Activated gamma-delta T cell treated with Interleukin-2 at 50 U/mL for 16 hours (primary cell): Measurements from ENCODE around the gene CCNG1.
"Not testable (repeated sequence)": the region's sequence is repeated elsewhere in the genome, so short reads cannot be mapped to it uniquely, and the experiment has no call there.

Source experiments
- DNase-seq: peaks from one replicate; pipeline ENCODE4 v3.0.0-alpha.2; 2020

CCNG1 gene

DNA sequence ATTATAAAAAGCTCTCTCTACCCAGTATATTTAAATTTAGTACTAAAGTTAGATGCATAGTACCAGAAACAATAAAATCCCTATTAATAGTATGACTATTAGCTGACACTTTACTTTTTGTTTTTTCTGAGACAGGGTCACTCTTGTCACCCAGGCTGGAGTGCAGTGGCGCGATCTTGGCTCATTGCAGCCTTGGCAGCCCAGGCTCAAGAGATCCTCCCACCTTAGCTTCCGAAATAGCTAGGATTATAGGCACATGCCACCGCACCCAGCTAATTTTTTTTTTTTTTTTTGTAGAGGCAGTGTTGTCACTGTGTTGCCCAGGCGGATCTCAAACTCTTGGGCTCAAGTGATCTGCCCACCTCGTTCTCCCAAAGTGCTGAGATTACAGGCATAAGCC is 8.0 kb downstream of the CCNG1 start:
- DNase-seq: no peak

DNA sequence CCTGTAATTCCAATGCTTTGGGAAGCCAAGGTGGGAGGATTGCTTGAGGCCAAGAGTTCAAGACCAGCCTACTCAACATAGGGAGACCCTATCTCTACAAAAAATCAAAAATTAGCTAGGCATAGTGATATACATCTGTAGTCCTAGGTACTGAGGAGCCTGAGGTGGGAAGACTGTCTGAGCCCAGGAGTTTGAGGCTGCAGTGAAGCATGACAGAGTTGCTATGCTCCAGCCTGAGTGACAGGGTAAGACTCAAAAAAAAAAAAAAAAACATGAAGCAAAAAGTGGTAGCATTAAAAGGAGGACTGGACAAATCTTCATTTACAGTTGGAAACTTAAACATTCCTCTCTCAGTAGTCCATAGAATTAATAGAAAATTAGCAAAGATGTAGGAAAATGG is 9.8 kb downstream of the CCNG1 start:
- no peak for DNase-seq

DNA sequence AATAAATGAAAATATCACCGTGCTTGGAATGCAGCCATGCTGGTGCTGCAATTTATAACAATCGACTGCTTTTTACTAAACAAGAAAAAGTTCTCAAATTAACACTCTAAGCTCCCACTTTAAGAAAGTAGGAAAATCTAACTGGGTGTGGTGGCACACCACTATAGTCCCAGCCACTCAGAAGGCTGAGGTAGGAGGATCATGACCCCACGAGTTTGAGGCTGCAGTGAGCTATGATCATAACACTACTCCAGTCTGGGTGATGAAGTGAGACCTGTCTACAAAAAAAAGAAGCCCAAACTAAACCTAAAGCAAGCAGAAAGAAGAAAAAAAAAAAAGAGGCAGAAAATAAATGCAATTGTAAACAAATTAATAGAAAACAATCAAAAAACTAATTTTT is 10.5 kb downstream of the CCNG1 start:
- DNase-seq: no peak

DNA sequence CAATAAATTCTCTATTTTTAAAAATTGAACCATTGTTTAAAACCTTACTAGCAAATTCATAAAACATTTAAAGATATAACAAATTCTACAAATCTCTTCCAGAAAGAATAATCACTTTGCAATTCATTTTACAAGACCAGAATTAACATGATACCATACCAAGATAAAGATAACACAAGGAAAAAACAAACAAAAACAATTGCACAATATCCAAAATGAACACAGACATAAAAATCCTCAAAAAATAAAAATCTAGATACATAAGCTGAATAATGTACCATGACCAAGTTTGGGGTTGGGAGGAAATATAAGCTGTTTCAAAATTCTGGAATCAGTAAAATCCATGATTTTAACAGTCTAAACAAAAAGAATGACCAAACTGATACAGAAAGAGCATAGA is 11.1 kb downstream of the CCNG1 start:
- DNase-seq: no peak

DNA sequence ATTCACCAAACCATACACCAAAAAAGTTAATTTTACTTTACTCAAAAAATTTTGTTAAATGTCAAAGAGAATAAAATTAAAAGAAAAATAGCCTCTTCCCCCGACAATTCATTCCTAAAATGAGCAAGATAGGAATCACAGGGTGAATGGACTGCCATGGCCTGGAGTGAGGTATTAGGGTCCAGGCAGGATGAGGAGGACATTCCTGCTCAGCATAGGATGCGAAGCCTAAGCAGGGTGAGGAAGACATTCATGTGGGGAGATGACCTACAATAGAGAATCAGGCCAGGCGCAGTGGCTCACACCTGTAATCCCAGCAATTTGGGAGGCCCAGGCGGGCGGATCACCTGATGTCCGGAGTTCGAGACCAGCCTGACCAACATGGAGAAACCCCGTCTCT is 14.1 kb downstream of the CCNG1 start:
- no peak for DNase-seq

DNA sequence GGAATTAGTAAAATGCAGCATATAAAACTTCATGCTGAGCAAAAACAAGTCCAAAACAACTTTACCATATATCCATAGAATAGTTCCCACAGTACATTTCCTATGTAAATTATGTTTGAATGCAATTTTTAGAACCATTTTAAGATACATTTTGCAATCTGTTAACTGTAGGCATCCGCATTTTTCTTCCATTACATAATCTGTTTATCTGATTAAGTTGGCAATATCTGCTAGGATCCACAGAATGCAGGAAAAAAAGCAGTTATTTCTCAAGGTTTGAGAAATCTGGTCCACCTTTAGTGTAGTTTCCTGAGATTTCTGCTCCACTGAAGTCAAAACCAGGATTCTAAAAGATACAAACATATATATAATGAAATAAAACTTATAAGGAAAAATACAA is 16.3 kb downstream of the CCNG1 start:
- no peak for DNase-seq

DNA sequence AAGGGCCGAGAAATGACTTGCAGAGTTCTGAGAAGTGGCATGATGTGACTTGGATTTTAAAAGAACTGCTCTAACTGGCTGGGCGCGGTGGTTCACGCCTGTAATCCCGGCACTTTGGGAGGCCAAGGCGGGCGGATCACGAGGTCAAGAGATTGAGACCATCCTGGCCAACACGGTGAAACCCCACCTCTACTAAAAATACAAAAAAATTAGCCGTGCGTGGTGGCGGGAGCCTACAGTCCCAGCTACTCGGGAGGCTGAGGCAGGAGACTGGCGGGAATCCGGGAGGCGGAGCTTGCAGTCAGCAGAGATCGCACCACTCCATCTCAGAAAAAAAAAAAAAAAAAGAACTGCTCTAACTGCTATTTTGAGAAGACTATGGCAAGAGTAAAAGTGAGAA is 18.0 kb downstream of the CCNG1 start:
- not testable (repeated sequence) for DNase-seq

DNA sequence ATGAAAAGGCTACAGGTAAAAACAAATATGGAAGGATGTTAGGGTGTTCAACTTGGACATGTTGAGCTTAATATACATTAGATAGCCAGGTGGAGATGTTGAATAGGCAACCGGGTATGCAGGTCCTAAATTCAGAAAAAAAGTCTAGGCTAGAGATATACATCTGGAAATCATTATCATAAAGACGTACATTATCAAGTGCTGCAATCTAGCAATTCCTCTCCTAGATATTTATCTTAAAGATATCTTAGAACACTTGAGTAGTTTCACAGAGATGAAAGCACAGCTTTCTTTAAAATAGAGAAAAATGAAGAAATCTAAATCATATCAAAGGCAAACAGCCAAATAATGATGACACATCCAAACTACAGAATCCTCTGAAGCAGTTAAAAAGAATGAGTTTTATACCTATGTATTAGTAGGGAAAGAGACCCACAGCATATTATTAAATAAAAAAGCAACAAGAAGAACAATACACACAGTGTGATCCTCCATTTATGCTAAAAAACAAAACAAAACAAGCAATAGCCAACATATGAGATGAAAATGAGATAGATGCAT is 18.7 kb downstream of the CCNG1 start:
- no peak for DNase-seq

DNA sequence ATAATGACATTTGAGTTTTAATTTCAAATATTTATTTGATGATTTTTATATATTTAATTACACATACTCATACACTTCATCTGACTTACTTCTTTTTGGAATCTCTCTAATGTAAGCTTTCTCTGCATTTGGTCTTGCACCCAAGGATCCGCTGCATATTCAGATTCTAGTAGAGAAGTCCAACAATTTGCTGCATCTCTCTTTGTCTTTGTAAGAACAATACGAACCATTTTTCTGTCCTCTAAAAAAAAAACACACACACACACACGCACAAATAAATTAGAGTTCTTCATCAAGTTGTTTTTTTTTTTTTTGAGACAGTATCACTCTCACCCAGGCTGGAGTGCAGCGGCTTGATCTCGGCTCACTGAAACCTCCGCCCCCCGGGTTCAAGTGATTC is 19.4 kb downstream of the CCNG1 start:
- no peak for DNase-seq

DNA sequence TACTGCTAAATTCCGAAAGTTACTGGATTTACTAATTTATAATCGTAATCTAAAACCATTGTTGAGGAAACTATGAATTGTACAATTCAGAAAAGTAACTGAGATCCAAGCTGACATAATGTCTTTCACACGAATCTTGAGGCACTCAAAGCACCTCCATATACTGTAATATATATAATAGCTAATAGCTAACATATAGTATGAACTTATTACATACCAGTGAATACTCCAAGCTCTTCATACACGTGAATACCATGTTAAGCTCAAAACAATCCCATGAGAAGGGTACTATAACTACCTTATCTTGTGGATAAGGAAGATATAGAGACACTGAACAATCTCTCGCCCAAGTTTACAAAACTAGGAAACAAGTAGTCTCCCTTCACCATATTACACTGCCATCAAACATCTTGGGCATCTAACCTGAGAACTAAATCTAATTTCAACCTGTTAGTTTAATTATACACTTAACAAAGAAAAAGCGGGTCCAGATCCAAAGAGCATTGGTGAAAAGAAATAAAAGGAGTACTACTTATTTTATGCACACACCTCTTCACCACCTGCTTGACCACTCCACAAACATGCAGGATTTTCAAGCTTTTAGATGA is 21.5 kb downstream of the CCNG1 start:
- no peak for DNase-seq

DNA sequence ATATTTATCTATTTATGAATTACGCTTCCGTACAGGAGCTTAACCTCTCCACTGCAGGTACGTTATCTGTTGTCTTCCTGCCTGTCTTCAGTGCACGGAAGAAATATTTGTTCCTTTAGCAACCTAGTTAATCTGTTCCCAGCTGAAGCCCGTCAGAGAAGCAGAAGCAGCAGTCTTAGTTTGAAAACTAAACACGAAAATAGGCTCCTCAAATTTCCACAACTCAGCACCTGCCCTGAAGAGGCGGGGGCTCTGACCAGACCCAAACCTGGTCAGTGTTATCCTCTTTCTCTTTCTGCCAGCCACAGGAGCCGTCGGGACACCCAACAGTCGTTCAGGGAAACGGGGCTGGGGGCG is 22.0 kb downstream of the CCNG1 start:
- DNase-seq: no peak

DNA sequence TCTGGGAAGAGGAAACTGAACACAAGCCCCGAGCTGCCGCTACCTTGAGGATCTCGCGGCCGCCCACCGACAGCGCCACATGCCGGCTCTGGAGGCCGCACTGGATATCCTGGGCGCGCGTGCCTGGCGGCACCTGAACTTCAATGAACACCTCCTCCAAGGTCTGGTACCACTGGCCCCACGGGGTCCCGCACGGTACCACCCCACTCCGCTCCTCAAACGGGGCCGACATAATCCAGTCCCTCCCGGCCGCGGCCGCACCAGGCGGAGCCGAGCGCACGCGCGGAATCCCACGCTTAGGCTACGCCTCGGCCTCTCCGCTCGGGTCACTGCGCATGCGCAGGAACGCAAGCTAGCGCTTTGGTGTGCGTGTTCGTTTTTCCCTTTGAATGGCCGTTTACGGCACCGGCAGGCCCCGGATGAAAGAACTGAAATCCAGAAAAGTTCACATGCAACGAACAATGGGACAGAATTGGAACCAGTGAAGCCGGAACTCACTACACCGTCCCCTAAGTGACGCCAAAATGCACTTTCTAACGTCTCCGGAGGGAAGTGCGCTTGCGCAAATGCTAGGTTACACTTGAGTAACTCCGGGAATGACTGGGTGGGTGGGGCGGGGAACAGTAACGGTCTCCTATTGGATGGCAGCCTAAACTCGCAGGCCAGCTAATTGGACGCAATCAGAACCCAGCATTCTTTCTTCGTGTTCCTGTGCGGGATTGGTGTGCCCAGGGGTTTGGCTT is 22.6 kb downstream of the CCNG1 start, which contains the start of gene NUDCD2:
Gene NUDCD2 (minus strand): TSS at position 284 of the 743 bp plus-strand sequence. CDS start 52 bp downstream, at position 232.
- peak; percentile 94 for DNase-seq

DNA sequence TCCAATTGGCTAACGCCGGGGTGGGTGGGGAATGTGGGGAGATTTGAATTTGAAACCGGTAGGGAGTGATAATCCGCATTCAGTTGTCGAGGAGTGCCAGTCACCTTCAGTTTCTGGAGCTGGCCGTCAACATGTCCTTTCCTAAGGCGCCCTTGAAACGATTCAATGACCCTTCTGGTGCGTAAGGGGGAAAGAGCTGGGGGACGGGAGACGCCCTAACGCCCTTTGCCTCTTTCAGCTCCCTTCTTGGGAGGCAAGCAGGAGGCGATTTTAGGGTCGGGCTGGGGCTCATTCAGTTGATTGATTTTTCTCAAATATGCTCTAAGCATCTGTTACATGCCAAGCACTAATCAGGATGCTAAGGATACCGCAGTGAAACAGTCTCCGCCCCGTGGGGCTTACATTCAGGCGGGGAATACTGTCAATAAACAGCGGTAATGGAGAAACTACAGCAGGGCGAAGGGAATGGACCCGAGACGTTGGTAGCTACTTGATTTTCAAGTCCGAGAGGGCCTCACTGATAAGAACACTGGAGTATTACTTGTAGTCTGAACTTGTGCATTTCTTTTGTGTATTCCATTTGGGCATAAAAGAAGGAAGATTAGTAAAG is 23.3 kb downstream of the CCNG1 start, which contains the start of gene HMMR:
Gene HMMR (plus strand): TSS at position 71 of the 610 bp plus-strand sequence. CDS start 61 bp downstream, at position 132.
- no peak for DNase-seq

DNA sequence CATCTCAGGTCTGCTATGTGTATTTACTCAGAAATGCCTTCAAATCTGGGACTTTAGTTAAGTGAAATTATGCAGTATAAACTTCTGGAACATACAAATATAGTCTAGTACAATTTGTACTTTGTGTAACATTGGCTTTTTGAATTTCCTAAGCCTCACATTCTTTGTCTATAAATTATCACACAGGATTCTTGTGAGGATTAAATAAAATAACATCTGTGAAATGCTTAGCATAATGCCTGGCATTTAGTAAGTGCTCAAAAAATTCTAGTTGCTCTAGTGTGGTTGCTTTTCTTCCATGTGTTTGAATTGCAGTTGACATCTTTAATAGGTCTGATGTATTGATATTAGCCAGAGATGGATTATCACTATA is 25.7 kb downstream of the CCNG1 start:
- DNase-seq: no peak

DNA sequence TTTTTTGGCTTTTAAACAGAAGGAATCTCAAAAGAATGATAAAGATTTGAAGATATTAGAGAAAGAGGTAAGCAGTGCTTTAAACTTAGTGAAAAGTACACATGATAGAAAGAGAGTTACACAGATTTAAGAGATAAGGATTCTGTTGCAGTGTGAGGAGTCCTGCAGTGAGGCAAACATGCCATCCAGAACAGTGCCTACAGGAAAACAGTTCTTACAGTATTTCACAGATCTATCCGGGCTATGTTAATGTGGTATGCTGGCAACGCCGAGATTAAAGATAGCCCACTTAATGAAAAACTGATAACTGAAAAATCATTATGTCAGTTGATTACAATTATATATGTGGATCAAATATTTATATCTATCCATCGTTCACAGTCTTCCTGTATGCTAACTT is 30.3 kb downstream of the CCNG1 start:
- no peak for DNase-seq

DNA sequence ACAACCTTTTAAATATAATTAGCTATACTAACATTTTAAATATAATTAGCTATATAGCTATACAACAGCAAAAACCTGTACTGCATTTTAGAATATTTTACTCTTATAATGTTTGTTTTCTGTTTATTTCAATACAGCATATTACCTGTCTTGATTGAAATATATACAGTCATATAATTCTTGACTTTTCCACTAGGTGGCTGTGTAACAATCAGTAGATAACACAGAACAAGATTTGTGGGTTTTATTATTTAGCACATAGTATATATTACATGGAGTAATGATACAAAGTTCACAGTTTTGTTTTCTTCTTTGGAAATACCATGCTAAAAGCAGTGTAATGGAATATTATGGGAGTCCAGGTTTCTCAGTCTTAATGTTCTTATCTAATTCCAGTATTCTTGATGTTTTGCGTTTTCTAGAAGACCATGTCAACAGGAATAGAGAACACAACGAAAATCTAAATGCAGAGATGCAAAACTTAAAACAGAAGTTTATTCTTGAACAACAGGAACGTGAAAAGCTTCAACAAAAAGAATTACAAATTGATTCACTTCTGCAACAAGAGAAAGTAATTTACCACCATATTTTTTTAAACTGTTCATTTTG is 36.3 kb downstream of the CCNG1 start:
- DNase-seq: no peak

DNA sequence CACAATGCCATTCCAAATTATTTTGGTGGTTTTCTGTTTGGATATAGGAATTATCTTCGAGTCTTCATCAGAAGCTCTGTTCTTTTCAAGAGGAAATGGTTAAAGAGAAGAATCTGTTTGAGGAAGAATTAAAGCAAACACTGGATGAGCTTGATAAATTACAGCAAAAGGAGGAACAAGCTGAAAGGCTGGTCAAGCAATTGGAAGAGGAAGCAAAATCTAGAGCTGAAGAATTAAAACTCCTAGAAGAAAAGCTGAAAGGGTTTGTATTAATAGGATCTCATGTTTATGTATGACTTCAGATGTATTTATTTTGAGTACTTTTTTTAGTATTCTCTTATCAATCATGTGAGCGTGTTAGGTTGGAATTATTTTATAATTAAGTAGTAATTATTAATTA is 38.0 kb downstream of the CCNG1 start:
- DNase-seq: no peak

DNA sequence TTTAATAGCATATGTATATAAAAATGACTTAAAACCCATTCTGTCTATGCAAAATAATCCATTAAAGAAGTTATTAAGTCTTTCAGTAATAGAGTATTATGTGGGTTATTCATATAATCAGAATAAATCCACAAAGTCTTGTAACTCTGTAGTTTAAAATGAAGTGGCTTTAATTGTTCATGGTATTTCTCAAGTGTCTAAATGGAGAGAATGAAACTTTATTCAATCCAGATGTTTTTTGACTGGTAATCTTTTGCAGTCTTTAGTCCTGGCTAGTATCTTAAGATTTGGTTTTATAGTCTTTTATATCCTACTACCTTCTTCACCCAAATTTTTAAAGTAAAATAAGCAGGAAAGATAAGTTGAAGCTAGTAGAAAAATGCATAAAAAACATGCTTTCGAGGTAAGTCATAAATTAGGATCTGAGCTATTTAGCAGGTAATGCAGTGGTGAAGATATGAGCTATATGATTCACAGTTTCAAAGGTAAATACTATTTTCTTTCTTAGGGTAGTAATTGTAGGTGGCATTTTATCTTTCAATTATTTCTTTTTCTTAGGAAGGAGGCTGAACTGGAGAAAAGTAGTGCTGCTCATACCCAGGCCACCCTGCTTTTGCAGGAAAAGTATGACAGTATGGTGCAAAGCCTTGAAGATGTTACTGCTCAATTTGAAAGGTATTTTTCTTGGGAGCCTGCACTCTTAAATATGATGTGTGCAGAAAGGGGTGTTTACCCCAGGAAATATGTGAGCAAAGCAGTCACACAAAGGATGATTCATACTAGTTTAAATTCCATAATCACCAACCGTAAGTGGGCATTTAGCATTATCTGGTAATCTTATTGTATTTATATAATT is 41.0 kb downstream of the CCNG1 start:
- DNase-seq: no peak

DNA sequence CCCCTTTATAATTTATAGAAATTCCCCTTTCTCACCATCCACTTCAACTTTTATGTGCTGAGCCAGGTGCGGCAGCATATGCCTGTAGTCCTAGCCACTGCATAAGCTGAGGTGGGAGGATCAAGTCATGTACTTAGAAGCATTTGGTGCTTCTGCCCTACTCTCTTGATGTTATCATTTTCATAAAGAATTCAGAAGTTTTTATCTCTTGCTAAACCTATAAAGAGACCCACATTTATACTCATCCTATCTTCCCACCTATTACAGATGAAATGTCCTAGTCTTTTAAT is 41.5 kb downstream of the CCNG1 start:
- DNase-seq: no peak

DNA sequence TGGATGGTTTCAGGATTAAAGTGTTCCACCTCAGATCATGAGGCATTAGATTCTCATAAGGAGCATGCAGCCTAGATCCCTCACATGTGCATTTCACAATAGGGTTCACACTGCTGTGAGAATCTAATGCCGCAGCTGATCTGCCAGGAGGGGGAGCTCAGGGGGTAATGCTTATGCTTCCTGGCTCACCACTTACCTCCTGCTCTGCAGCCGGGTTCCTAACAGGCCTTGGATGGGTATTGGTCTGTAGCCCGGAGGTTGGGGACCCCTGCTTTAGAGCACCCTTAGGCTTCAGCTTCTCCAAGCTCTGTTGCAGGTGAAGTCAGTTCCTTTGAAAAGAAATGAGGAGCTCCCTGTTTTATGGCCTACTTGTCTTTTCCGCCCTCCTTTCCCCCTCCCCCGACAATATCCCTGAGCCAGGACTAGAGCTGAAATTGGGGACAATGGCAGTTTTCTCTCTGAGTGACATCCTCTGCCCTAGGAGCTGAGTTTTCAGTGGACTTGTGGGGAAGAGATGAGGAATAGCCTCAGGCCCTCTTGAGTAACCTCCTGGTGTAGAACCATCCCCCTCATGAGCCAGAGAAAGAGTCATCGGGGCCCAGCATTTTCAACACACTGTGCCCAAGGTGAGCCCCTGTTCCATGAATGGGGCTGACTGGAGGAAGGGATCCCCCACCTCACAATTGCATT is 51.8 kb downstream of the CCNG1 start:
- no peak for DNase-seq

DNA sequence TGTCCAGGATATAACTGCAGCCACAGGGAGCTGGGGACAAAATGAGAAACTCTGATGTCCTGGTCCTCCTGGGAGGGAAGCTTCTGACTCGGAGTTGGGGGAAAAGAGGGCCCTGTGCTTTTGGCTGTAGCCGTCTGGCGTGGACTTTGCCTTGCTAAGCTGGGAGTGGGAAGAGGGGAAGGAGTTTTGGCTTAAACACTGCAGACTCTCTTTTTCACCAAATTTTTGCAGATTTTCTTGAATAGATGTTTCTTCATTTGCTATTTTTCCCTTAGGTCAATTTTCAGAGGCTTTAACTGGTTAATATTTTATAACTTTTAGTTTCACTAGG is 52.3 kb downstream of the CCNG1 start:
- no peak for DNase-seq
